Measurements from ENCODE around the gene SAMD7.

- TF ChIP-seq CTCF (optimal IDR thresholded peaks at IDR 0.05 in 1 of 3, IDR thresholded peaks at IDR 0.05 in 1 of 3, conservative IDR thresholded peaks at IDR 0.05 in 1 of 3; ENCODE audit: extremely low read depth in 1 of 3, insufficient read depth in 2 of 3, low read length in 3 of 3) (no peak), EZH2 (IDR thresholded peaks at IDR 0.05; ENCODE audit: low read length) (no peak)
Observed at GRCh38 chr3:169948559-169949448, 37.4 kb downstream of the SAMD7 start.
